SH-SY5Y (cell line): ENCODE data around the gene KIRREL2.

Source experiments
- GATA2 ChIP-seq: IDR thresholded peaks from 2 replicates; pipeline ENCODE4 v1.6.1; 2011; ENCODE audit warnings: mild to moderate bottlenecking, low read depth, low read length
- GATA3 ChIP-seq: IDR thresholded peaks from 2 replicates; pipeline ENCODE4 v1.6.1; 2011; ENCODE audit warnings: low read depth, mild to moderate bottlenecking, low read length, moderate library complexity

KIRREL2 gene

DNA sequence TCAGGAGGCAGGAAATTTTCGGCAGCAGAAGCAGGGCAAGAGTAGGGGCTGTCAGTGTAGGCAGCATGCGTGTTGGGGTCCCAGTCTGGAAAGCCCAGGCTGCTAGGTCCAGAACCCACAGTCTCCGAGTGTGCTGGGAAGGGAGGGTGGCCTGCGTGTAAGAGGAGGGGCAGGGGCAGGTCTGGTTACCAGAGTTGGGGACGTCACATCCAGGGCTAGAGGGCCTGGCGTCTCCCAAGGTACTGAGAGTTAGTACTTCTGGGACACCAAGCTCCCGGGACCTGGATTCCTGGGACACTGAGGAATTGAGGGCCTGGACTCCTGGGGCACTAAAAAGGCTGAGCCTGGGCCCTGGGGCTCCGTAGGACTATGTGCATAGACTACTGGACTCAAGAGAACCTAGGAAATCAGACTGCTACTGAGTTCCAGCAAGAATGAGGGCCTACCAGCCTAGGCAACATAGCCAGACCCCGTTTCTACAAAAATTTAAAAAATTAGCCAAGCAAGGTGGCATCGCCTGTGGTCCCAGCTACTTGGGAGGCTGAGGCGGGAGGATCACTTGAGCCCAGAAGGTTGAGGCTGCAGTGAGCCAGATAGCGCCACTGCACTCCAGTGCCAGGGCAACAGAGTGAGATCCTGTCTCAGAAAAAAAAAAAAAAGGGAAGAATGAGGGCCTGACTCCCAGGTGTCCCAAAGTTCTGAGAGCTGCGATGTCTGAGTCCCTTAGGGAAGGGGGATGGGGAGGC lies 41.2 kb downstream of the KIRREL2 start:
- TF ChIP-seq GATA3 (no peak), GATA2 (no peak)

DNA sequence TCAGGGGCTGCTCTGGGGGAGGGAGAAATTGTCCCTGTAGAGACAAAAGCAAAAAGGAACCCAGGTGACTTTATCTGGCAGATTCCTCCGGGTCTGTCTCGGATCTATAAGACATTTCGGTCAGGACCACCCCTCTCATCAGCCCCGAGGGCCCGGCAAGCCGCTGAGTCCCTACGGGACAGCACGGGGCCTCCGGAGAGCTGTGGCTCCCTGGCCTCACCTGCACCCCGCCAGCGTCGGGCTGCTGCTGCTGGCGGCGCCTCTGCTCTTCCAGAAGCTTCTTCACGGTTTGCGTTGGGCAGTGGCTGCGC lies 41.7 kb downstream of the KIRREL2 start:
- TF ChIP-seq GATA2 (no peak), GATA3 (no peak)

DNA sequence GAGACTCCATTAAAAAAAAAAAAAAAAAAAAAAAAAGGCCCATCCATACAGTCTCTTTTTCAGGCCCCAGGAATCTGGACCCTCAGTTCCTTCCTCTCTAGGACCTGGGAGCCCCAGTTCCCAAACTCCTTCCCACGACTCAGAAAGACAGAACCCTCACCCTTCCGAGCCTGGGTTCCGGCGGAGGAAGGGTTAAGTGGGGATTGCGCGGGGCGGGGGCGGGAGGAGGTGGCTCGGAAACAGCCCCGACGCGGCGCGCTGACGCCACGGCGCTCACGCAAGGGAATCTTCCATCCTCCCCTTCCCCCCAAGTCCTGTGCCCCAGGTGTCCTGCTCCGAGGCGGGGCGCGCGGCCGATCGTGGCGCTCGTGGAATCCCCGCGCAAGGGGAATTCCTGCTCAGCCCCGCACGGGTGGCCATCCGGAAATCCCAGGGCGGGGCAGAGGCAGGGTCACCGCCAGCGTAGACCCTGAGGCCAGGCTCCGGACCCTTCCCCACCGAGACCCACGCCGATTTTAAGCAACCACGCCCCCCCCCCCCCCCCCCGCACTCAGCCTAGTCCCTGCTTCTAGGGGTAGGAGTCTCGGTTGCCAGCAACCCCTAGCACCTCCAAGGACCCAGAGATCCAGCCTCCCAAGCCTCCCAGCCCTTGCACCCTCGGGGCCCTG lies 43.0 kb downstream of the KIRREL2 start:
- TF ChIP-seq GATA3, result no peak
- no peak for TF ChIP-seq GATA2

- TF ChIP-seq GATA2 (no peak), GATA3 (no peak)
These were observed 44.4 kb downstream of the KIRREL2 start for GRCh38 chr19:35901055-35901644.

DNA sequence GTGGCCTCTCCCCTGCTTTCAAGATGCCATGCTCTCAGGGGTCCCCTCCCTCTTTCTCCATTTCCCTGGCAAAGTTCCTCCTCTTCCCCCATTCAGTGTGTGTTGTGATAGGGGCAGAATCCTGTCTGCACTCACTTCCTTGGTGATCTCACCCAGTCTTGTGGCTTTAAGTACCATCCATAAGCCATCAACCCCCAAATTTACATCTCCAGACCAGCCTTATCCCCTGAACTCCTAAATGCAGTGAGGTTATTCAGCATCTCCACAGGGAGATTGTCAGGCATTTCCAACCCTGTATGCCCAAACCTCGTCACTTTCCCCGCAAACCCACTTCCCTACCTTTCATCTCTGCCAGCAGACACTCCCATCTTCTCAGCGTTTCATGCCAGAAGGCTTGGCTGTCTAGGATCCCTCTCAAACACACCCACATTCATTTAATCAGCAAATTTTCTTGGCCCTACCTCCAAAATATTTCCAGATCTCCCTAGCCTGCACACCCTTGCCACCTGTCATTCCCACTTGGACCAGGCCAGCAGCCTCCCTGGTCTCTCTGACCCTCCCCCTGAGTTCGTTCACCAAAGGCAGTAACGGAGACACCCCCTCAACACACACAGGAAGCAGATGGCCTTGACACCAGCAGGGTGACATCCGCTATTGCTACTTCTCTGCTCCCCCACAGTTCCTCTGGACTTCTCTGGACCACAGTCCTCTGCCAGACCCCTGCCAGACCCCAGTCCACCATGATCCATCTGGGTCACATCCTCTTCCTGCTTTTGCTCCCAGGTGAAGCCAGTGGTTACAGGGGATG lies 45.3 kb downstream of the KIRREL2 start, which contains the start of gene HCST:
HCST (plus strand) TSS at position 676 of the 808 bp plus-strand sequence; CDS start at position 741, 65 bp downstream.
- TF ChIP-seq GATA3, result no peak
- TF ChIP-seq GATA2, result no peak

GRCh38 chr19:35902870-35903475 lies 46.3 kb downstream of the KIRREL2 start:
- no peak for TF ChIP-seq GATA3
- TF ChIP-seq GATA2, result no peak

GRCh38 chr19:35903550-35904179 lies 47.0 kb downstream of the KIRREL2 start:
- TF ChIP-seq GATA2, result no peak
- TF ChIP-seq GATA3, result no peak

DNA sequence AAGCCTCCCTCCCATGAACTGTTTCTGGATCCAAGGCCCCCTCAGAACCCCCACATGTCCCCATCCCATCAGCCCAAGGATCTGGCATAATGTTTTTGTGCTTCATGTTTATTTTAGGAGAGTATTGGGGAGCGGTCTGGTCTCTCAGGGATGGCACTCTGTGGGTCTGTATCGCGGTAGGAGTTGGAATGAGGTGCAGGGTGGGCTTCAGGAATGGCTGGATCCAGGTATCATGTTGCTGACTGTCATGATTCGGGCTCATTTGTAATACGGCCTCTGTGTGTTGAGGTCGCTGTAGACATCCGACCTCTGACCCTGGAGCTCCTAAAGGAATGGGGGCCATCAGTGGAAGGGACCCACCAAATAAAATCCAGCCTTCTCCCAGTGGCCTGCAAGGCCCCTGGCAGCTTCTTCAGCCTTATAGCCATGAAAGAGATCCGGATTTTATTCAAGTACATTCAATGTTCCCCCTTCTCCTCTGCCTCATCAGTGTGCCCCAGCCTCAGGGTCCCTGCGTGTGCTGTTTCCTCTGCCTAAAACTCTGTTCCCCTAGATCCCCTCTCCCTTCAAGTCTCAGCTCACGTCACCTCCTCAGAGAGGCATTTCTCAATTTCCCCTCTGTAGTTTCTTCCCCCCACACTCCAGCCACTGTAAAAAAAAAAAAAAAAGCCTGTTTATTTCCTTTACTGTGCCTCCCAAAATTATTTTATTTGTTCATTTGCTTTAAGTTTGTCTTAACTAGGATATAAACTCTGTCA lies 47.8 kb downstream of the KIRREL2 start:
- no peak for TF ChIP-seq GATA2
- no peak for TF ChIP-seq GATA3

- TF ChIP-seq GATA3 (no peak), GATA2 (no peak)
These were observed 48.5 kb downstream of the KIRREL2 start for GRCh38 chr19:35905178-35905727.

DNA sequence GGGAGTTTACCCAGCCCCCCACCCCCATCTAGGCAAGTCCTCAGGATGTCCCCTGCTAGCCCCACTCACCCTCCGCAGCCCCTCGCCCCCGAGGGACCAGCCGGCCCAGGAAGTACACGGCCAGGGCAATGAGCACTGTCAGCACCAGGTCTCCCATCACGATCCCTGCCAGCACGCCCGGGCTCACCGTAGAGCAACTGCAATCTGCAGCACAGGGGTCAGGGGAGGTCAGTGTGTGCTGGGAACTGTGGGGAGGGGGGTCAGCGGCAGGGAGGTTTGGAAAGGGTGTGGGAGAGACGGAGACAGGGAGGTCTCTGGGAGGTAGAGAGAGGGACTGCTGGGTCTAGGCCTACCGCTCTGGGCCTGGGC lies 50.6 kb downstream of the KIRREL2 start:
- TF ChIP-seq GATA2, result no peak
- no peak for TF ChIP-seq GATA3

DNA sequence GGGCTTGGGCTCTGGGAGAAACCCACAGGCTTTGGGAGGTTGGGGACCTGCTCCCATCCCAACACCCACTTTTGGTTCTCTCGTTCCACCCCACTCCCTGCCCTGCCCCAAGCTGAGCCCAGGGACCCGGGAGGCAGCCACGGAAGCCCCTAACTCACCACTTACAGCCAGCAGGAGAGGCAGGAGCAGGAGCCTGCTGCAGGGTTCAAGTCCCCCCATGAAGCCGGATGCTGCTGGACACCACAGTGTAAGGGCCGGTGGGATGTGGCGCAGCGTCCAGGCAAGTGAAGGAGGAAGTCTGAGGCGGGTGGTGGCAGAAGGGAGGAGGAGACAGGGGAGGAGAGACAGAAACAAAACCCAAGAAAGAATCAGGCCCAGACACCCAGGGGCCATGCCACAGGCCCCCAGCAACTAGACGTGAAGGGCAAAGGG lies 51.3 kb downstream of the KIRREL2 start, which contains the start of gene TYROBP:
TYROBP (minus strand) TSS at position 286 of the 432 bp plus-strand sequence; CDS start at position 219, 67 bp downstream.
- TF ChIP-seq GATA2, result no peak
- no peak for TF ChIP-seq GATA3

DNA sequence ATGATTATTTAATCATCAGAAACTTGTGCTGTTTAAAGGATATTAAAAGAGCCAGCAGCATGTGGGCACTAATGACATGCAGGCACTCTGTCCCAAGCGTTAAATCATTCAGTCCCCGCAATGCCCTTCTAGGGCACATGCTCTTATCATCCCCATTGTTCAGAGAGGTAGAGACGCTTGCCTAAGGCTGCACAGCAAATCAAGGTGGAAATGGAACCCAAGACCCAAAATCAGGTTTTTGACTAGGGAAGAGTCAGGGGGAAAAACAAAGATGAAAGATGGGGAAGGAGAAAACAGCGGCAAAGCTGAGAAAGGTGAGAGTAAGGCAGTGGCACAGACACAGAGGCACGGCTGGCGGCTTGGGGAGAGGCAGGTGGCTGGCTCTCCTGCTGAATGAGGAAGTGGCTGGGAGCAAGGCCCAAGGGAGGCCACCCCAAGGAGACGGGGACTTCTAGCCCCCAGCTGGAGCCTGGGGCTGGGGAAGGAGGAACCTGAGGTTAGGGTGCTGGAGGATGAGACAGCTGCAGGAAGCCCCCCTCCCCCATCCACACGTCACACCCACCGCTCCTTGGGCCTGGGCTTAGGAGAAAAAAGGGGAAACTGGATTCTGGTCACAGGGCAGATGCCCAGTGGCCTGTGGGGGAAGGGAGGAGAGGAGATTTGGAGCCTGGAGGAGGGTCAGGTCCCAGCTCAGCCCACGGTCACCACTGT lies 52.4 kb downstream of the KIRREL2 start:
- TF ChIP-seq GATA2 (no peak), GATA3 (no peak)

- TF ChIP-seq GATA3 (no peak), GATA2 (no peak)
These were observed 52.9 kb downstream of the KIRREL2 start for GRCh38 chr19:35909684-35910035.
